Measurements from ENCODE around the gene COL6A2.

DNA sequence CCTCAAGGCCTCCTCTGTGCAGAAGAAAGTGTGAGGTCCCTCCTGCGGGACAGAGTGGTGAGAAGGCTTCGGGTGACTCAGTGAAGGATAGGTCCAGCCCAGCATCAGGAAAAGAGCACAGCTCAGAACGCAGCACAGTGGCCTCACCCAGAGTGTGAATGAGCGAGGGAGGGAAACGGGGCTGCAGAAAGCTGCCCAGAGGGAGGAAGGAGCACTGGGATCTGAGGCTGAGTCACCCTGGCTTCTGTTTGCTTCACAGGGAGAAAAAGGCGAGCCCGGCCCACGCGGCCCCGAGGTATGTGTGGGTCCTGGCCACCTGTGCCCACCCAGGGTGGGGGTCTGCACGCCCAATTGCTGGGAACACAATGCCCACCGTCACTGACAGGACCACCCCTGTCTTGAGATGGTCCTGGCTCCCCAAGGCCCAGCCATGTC lies 24.3 kb downstream of the COL6A2 start:
- TF ChIP-seq POLR2AphosphoS5 (IDR thresholded peaks at IDR 0.05) (no peak), POLR2A (IDR thresholded peaks at IDR 0.05) (no peak)
- TF ChIP-seq, protein P1, sequence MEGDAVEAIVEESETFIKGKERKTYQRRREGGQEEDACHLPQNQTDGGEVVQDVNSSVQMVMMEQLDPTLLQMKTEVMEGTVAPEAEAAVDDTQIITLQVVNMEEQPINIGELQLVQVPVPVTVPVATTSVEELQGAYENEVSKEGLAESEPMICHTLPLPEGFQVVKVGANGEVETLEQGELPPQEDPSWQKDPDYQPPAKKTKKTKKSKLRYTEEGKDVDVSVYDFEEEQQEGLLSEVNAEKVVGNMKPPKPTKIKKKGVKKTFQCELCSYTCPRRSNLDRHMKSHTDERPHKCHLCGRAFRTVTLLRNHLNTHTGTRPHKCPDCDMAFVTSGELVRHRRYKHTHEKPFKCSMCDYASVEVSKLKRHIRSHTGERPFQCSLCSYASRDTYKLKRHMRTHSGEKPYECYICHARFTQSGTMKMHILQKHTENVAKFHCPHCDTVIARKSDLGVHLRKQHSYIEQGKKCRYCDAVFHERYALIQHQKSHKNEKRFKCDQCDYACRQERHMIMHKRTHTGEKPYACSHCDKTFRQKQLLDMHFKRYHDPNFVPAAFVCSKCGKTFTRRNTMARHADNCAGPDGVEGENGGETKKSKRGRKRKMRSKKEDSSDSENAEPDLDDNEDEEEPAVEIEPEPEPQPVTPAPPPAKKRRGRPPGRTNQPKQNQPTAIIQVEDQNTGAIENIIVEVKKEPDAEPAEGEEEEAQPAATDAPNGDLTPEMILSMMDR (IDR thresholded peaks at IDR 0.05 in 8 of 11, conservative IDR thresholded peaks at IDR 0.05 in 3 of 11) = no peak

Measured in spleen (tissue), 7 donors.